Measurements from ENCODE around the gene CLK1. TPM values are rescaled to one million over a fixed set of nuclear protein-coding genes. Genes with fewer than 3 reads are reported as not detected.

CLK1 gene
- total and polyA plus RNA-seq, 2 of the 13 experiments (the other 11 are each of a cell fraction or from before 2014, with no cell fraction given) = 66.6 to 101 TPM

- TF ChIP-seq ZNF672 (CRISPR knock-in tag; IDR thresholded peaks at IDR 0.05) (peak; percentile 9; the same call in 1 of the 2 replicates), HES4 (CRISPR knock-in tag; IDR thresholded peaks at IDR 0.05; ENCODE audit: borderline replicate concordance) (0 out of 2 replicates have a peak, but pooled peaks have one; percentile 48), ZNF331 (CRISPR knock-in tag; IDR thresholded peaks at IDR 0.05) (peak; percentile 80; the same call in 1 of the 2 replicates), HOXA3 (CRISPR knock-in tag; IDR thresholded peaks at IDR 0.05) (peak; percentile 94), ZFX (CRISPR knock-in tag; IDR thresholded peaks at IDR 0.05; ENCODE audit: low read depth) (peak; percentile 80; the same call in 1 of the 2 replicates), ZNF556 (CRISPR knock-in tag; IDR thresholded peaks at IDR 0.05; ENCODE audit: borderline replicate concordance) (no peak), ZNF20 (CRISPR knock-in tag; IDR thresholded peaks at IDR 0.05) (0 out of 2 replicates have a peak, but pooled peaks have one; percentile 71), ZNF256 (CRISPR knock-in tag; conservative IDR thresholded peaks at IDR 0.05) (0 out of 2 replicates have a peak, but pooled peaks have one; percentile 75), TP53 (CRISPR knock-in tag; conservative IDR thresholded peaks at IDR 0.05) (peak; percentile 86), ZSCAN5A (CRISPR knock-in tag; IDR thresholded peaks at IDR 0.05; ENCODE audit: borderline replicate concordance) (peak; percentile 82; the same call in 1 of the 2 replicates), NR0B2 (CRISPR knock-in tag; IDR thresholded peaks at IDR 0.05) (no peak), HMGA1 (CRISPR knock-in tag; conservative IDR thresholded peaks at IDR 0.05) (no peak), PTBP1 (IDR thresholded peaks at IDR 0.05; ENCODE audit: low read depth, low read length, poor library complexity, severe bottlenecking) (no peak), SSRP1 (CRISPR knock-in tag; IDR thresholded peaks at IDR 0.05) (peak; percentile 18), JUN (CRISPR knock-in tag; IDR thresholded peaks at IDR 0.05) (0 out of 2 replicates have a peak, but pooled peaks have one; percentile 17), BHLHE40 (IDR thresholded peaks at IDR 0.05; ENCODE audit: low read length) (0 out of 2 replicates have a peak, but pooled peaks have one; percentile 31), ZNF124 (CRISPR knock-in tag; IDR thresholded peaks at IDR 0.05) (peak; percentile 92), NONO (IDR thresholded peaks at IDR 0.05) (no peak), NONO (CRISPR knock-in tag; conservative IDR thresholded peaks at IDR 0.05) (peak; percentile 82), JDP2 (CRISPR knock-in tag; IDR thresholded peaks at IDR 0.05; ENCODE audit: borderline replicate concordance) (no peak), ZNF790 (CRISPR knock-in tag; IDR thresholded peaks at IDR 0.05; ENCODE audit: borderline replicate concordance) (0 out of 2 replicates have a peak, but pooled peaks have one; percentile 68), SALL1 (CRISPR knock-in tag; IDR thresholded peaks at IDR 0.05) (peak; percentile 93), MTF2 (CRISPR knock-in tag; IDR thresholded peaks at IDR 0.05; ENCODE audit: borderline replicate concordance) (no peak), KLF11 (CRISPR knock-in tag; IDR thresholded peaks at IDR 0.05) (peak; percentile 86), PHF5A (CRISPR knock-in tag; IDR thresholded peaks at IDR 0.05; ENCODE audit: low read depth, unreplicated experiment) (no peak), DPF2 (CRISPR knock-in tag; IDR thresholded peaks at IDR 0.05; ENCODE audit: borderline replicate concordance, low read depth) (no peak), GATA4 (IDR thresholded peaks at IDR 0.05; ENCODE audit: borderline replicate concordance, low read depth) (peak; percentile 24; the same call in 1 of the 2 replicates)
- TF ChIP-seq, protein P1, sequence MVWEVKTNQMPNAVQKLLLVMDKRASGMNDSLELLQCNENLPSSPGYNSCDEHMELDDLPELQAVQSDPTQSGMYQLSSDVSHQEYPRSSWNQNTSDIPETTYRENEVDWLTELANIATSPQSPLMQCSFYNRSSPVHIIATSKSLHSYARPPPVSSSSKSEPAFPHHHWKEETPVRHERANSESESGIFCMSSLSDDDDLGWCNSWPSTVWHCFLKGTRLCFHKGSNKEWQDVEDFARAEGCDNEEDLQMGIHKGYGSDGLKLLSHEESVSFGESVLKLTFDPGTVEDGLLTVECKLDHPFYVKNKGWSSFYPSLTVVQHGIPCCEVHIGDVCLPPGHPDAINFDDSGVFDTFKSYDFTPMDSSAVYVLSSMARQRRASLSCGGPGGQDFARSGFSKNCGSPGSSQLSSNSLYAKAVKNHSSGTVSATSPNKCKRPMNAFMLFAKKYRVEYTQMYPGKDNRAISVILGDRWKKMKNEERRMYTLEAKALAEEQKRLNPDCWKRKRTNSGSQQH (CRISPR knock-in tag; IDR thresholded peaks at IDR 0.05; ENCODE audit: low read depth) = peak; percentile 71
Observed at GRCh38 chr2:200888704-200889625, 24.5 kb upstream of the CLK1 start, which contains the start of the genes NIF3L1 and PPIL3 (continued).
